G401 (cell line): ENCODE results near the gene BARD1. TPM values are rescaled to one million over a fixed set of nuclear protein-coding genes. Genes with fewer than 3 reads are reported as not detected.
A peak's percentile ranks its signal among the peaks of the same experiment; 100 is the strongest.
"Not testable (repeated sequence)": the region's sequence is repeated elsewhere in the genome, so short reads cannot be mapped to it uniquely, and the experiment has no call there.

Source experiments
- DNase-seq: peaks from one replicate; pipeline ENCODE4 v3.0.0-alpha.2; 2015; ENCODE audit warnings: low spot score
- in situ Hi-C: cut with HindIII; loops from 2 replicates; pipeline ENCODE4 v1.10.0; 2016; ENCODE audit warnings: low sequenced_read_pairs, mixed read lengths
- total RNA-seq: library from RNA; depleted of rRNA; stranded (reverse); fragments of >200 nt; shearing (Covaris generic); gene quantifications from 2 replicates; pipeline ENCODE4 v1.2.3, GENCODE V29; 2014; rRNA removed

BARD1 gene
- total RNA-seq, result 8.8 and 9.2 TPM in 2 replicates

- in situ Hi-C loops, result no loop called here
- peak; percentile 13 for DNase-seq
Measured at GRCh38 chr2:214808981-214809750, at the start of gene BARD1. TSS of gene BARD1 (minus strand) at chr2:214809683. CDS start at chr2:214809569, 114 bp downstream.

- DNase-seq, result no peak
- in situ Hi-C loops, result no loop called here
Measured at GRCh38 chr2:214856137-214856536, 46.7 kb upstream of the BARD1 start.

GRCh38 chr2:214853906-214854305 lies 44.4 kb upstream of the BARD1 start:
- in situ Hi-C loops, result no loop called here
- DNase-seq, result no peak

GRCh38 chr2:214843823-214844222 lies 34.3 kb upstream of the BARD1 start:
- no peak for DNase-seq
- in situ Hi-C loops, result no loop called here

GRCh38 chr2:214839464-214839863 lies 30.0 kb upstream of the BARD1 start:
- no peak for DNase-seq

GRCh38 chr2:214837466-214837865 lies 28.0 kb upstream of the BARD1 start:
- in situ Hi-C loops, result no loop called here
- no peak for DNase-seq

More at GRCh38 chr2:214839464-214839863, 30.0 kb upstream of the BARD1 start:
- in situ Hi-C loops, result no loop called here

GRCh38 chr2:214836568-214836967 lies 27.1 kb upstream of the BARD1 start:
- no peak for DNase-seq
- in situ Hi-C loops, result no loop called here

- DNase-seq, result no peak
- in situ Hi-C loops, result no loop called here
Measured at GRCh38 chr2:214830794-214831346, 21.4 kb upstream of the BARD1 start.

GRCh38 chr2:214816008-214816533 lies 6.6 kb upstream of the BARD1 start:
- in situ Hi-C loops, result no loop called here
- DNase-seq, result no peak

- in situ Hi-C loops, result no loop called here
- DNase-seq, result no peak
Measured at GRCh38 chr2:214810671-214811070, 1.2 kb upstream of the BARD1 start.

GRCh38 chr2:214809751-214810564 lies 475 bp upstream of the BARD1 start:
- peak; percentile 70 for DNase-seq
- in situ Hi-C loops, result no loop called here

- in situ Hi-C loops, result no loop called here
Measured at GRCh38 chr2:214807653-214808052, 1.8 kb downstream of the BARD1 start.

GRCh38 chr2:214801768-214802397 lies 7.6 kb downstream of the BARD1 start:
- no peak for DNase-seq
- in situ Hi-C loops, result no loop called here

More at GRCh38 chr2:214807653-214808052, 1.8 kb downstream of the BARD1 start:
- no peak for DNase-seq

- no peak for DNase-seq
- in situ Hi-C loops, result no loop called here
Measured at GRCh38 chr2:214801068-214801467, 8.4 kb downstream of the BARD1 start.

- in situ Hi-C loops, result no loop called here
- DNase-seq, result no peak
Measured at GRCh38 chr2:214800180-214800579, 9.3 kb downstream of the BARD1 start.

- in situ Hi-C loops, result no loop called here
- DNase-seq, result no peak
Measured at GRCh38 chr2:214796911-214797310, 12.6 kb downstream of the BARD1 start.

- DNase-seq, in situ Hi-C loops: not testable (repeated sequence)
Measured at GRCh38 chr2:214783181-214783580, 26.3 kb downstream of the BARD1 start.

GRCh38 chr2:214782671-214783070 lies 26.8 kb downstream of the BARD1 start:
- in situ Hi-C loops, result no loop called here
- no peak for DNase-seq

- in situ Hi-C loops, result no loop called here
- DNase-seq, result no peak
Measured at GRCh38 chr2:214781226-214781625, 28.3 kb downstream of the BARD1 start.
